H9 (cell line): Measurements from ENCODE around the gene CYSTM1. TPM values are rescaled to one million over a fixed set of nuclear protein-coding genes. Genes with fewer than 3 reads are reported as not detected.

Source experiments
- DNase-seq: peaks from one replicate; pipeline ENCODE4 v3.0.0-alpha.2; 2017
- H2AFZ ChIP-seq: one replicate; pipeline ENCODE4 v1.6.1; 2013; ENCODE audit warnings: mild to moderate bottlenecking, low read length, control low read depth, moderate library complexity
- H2AK5ac ChIP-seq: 2 replicates; pipeline ENCODE4 v1.6.1; 2013; ENCODE audit warnings: low read length, control low read depth, mixed read lengths; ENCODE audit not compliant: insufficient read length
- H2BK120ac ChIP-seq: one replicate; pipeline ENCODE4 v1.6.1; 2013; ENCODE audit warnings: low read depth, mild to moderate bottlenecking, low read length, control low read depth, inconsistent platforms; ENCODE audit not compliant: poor library complexity, severe bottlenecking
- H2BK12ac ChIP-seq: 2 replicates; pipeline ENCODE4 v1.6.1; 2013; ENCODE audit warnings: low read length, control low read depth, mixed read lengths, low read depth; ENCODE audit not compliant: insufficient read length
- H2BK15ac ChIP-seq: 2 replicates; pipeline ENCODE4 v1.6.1; 2013; ENCODE audit warnings: low read depth, low read length, control low read depth
- H2BK20ac ChIP-seq: one replicate; pipeline ENCODE4 v1.6.1; 2013; ENCODE audit warnings: low read depth, mild to moderate bottlenecking, low read length, control low read depth, inconsistent platforms; ENCODE audit not compliant: poor library complexity, severe bottlenecking
- H2BK5ac ChIP-seq: 2 replicates; pipeline ENCODE4 v1.6.1; 2013; ENCODE audit warnings: low read length, control low read depth, mixed read lengths; ENCODE audit not compliant: insufficient read length
- H3K14ac ChIP-seq: 2 replicates; pipeline ENCODE4 v1.6.1; 2013; ENCODE audit warnings: low read length, control low read depth; ENCODE audit not compliant: insufficient read depth
- H3K18ac ChIP-seq: 2 replicates; pipeline ENCODE4 v1.6.1; 2013; ENCODE audit warnings: low read depth, mild to moderate bottlenecking, mixed read lengths, low read length, control low read depth; ENCODE audit not compliant: insufficient read length
- H3K23ac ChIP-seq: 2 replicates; pipeline ENCODE4 v1.6.1; 2013; ENCODE audit warnings: low read length, control low read depth, mixed read lengths, low read depth; ENCODE audit not compliant: insufficient read length
- H3K23me2 ChIP-seq: 2 replicates; pipeline ENCODE4 v1.6.1; 2013; ENCODE audit warnings: low read depth, mild to moderate bottlenecking, mixed read lengths, low read length, control low read depth; ENCODE audit not compliant: insufficient read length, poor library complexity, severe bottlenecking
- H3K27ac ChIP-seq: 2 replicates; pipeline ENCODE4 v1.5.1; 2013; ENCODE audit warnings: low read length, control low read depth, mixed read lengths, low read depth; ENCODE audit not compliant: insufficient read length
- H3K27me3 ChIP-seq: 2 replicates; pipeline ENCODE4 v1.6.1; 2013; ENCODE audit warnings: low read length, control low read depth, inconsistent platforms; ENCODE audit not compliant: insufficient read depth
- H3K4ac ChIP-seq: 2 replicates; pipeline ENCODE4 v1.6.1; 2013; ENCODE audit warnings: low read depth, mild to moderate bottlenecking, control low read depth, inconsistent platforms, low read length, moderate library complexity
- H3K4me1 ChIP-seq: 2 replicates; pipeline ENCODE4 v1.6.1; 2013; ENCODE audit warnings: low read length, control low read depth, inconsistent platforms; ENCODE audit not compliant: insufficient read depth
- H3K4me2 ChIP-seq: 2 replicates; pipeline ENCODE4 v1.6.1; 2013; ENCODE audit warnings: low read length, control low read depth, mixed read lengths; ENCODE audit not compliant: insufficient read length, insufficient read depth
- H3K56ac ChIP-seq: 2 replicates; pipeline ENCODE4 v1.6.1; 2013; ENCODE audit warnings: low read depth, mild to moderate bottlenecking, mixed read lengths, low read length, control low read depth; ENCODE audit not compliant: insufficient read length
- H3K79me1 ChIP-seq: 2 replicates; pipeline ENCODE4 v1.6.1; 2013; ENCODE audit warnings: low read depth, mild to moderate bottlenecking, moderate library complexity, low read length, control low read depth, inconsistent platforms; ENCODE audit not compliant: insufficient read depth, poor library complexity, severe bottlenecking
- H3K79me2 ChIP-seq: 2 replicates; pipeline ENCODE4 v1.6.1; 2013; ENCODE audit warnings: low read length, control low read depth, inconsistent platforms; ENCODE audit not compliant: insufficient read depth
- H3K9ac ChIP-seq: 2 replicates; pipeline ENCODE4 v1.6.1; 2013; ENCODE audit warnings: low read length, control low read depth, mixed read lengths; ENCODE audit not compliant: insufficient read length; ENCODE audit errors: extremely low read depth
- H3K9me3 ChIP-seq: one replicate; pipeline ENCODE4 v1.6.1; 2013; ENCODE audit warnings: low read depth, low read length, inconsistent platforms; ENCODE audit not compliant: control insufficient read depth
- H3T11ph ChIP-seq: one replicate; pipeline ENCODE4 v1.6.1; 2013; ENCODE audit warnings: mild to moderate bottlenecking, low read length, control low read depth, inconsistent platforms
- H4K20me1 ChIP-seq: one replicate; pipeline ENCODE4 v1.6.1; 2013; ENCODE audit not compliant: control insufficient read depth, insufficient read length, insufficient read depth
- H4K5ac ChIP-seq: 2 replicates; pipeline ENCODE4 v1.6.1; 2013; ENCODE audit warnings: low read depth, mild to moderate bottlenecking, mixed read lengths, low read length, control low read depth; ENCODE audit not compliant: insufficient read length
- H4K8ac ChIP-seq: replicated peaks from 2 replicates; pipeline ENCODE4 v1.6.1; 2013; ENCODE audit warnings: low read length, control low read depth, mixed read lengths, low read depth; ENCODE audit not compliant: insufficient read length
- H4K91ac ChIP-seq: 2 replicates; pipeline ENCODE4 v1.6.1; 2013; ENCODE audit warnings: low read depth, mild to moderate bottlenecking, moderate library complexity, mixed read lengths, low read length, control low read depth; ENCODE audit not compliant: insufficient read length
- H3K27ac Mint-ChIP-seq, 3 experiments: 2 replicates in 2 of 3; 3 replicates in 1 of 3; pipeline ENCODE4 v1.8.0; 2020 to 2021; ENCODE audit warnings: mixed read lengths in 3 of 3, mild to moderate bottlenecking in 1 of 3, moderate library complexity in 1 of 3
- H3K27me3 Mint-ChIP-seq: 2 replicates; pipeline ENCODE4 v1.8.0; 2021; ENCODE audit warnings: low read depth, mild to moderate bottlenecking, moderate library complexity, mixed read lengths
- H3K36me3 Mint-ChIP-seq, 3 experiments: 2 replicates in 2 of 3; 3 replicates in 1 of 3; pipeline ENCODE4 v1.8.0; 2020 to 2021; ENCODE audit warnings: low read depth in 3 of 3, mixed read lengths in 3 of 3; ENCODE audit not compliant: insufficient read depth in 1 of 3
- H3K4me1 Mint-ChIP-seq, 2 experiments: 2 replicates each; pipeline ENCODE4 v1.8.0; 2020; ENCODE audit warnings: mixed read lengths in 2 of 2
- H3K4me3 Mint-ChIP-seq, 2 experiments: 2 replicates in 1 of 2; 3 replicates in 1 of 2; pipeline ENCODE4 v1.8.0; 2020 to 2021; ENCODE audit warnings: mild to moderate bottlenecking in 2 of 2, mixed read lengths in 2 of 2, moderate library complexity in 1 of 2
- H3K9me3 Mint-ChIP-seq, 2 experiments: 2 replicates in 1 of 2; 3 replicates in 1 of 2; pipeline ENCODE4 v1.8.0; 2020; ENCODE audit warnings: mild to moderate bottlenecking in 2 of 2, mixed read lengths in 2 of 2, moderate library complexity in 1 of 2
- WGBS: extraction: QIAGEN DNeasy Blood & Tissue Kit; methylation state at CpG from one replicate; pipeline ENCODE4 v1.1.7; 2013; ENCODE audit warnings: missing lambda C conversion rate, low lambda C conversion rate, mixed read lengths; ENCODE audit not compliant: insufficient read length; ENCODE audit errors: extremely low coverage; 5-methylcytosine and 5-hydroxymethylcytosine counted together
- total RNA-seq: library from RNA; stranded (reverse); gene quantifications from 2 replicates; pipeline ENCODE4 v1.2.1, GENCODE V29; 2021
- TF ChIP-seq, protein P1 (sequence below): fragments of 200-600 bp; sonication (generic); conservative IDR thresholded peaks from 3 replicates; pipeline ENCODE4 v1.8.0; 2021; ENCODE audit warnings: antibody characterized with exemption, mild to moderate bottlenecking

CYSTM1 gene
- total RNA-seq, 1 experiment from 2014 or later, result 20.6 TPM

GRCh38 chr5:140196115-140196814 lies 21.3 kb downstream of the CYSTM1 start:
- Mint-ChIP-seq H3K36me3 (peaks cover 0 to 5% (median 0%) of the 10 kb centered on the region in 3 experiments; a peak in 2 of 7 replicates), H3K4me3 (no peak overlapping the region), H3K27me3 (no peaks in the 10 kb centered on the region), H3K4me1 (peaks cover 17 to 18% of the 10 kb centered on the region in 2 experiments), H3K27ac (no peak overlapping the region), H3K9me3 (no peaks in the 10 kb centered on the region)
- no peak overlapping the region for H3K56ac ChIP-seq
- peaks cover 13% of the 10 kb centered on the region; the same call in 1 of the 2 replicates for H3K4me1 ChIP-seq
- no peak overlapping the region for H2BK15ac ChIP-seq
- H4K5ac ChIP-seq, result no peak overlapping the region
- no peaks in the 10 kb centered on the region for H4K20me1 ChIP-seq
- H4K91ac ChIP-seq, result no peak overlapping the region
- H3K79me1 ChIP-seq, result peaks cover 2% of the 10 kb centered on the region
- no peak overlapping the region for H3K4me2 ChIP-seq
- no peaks in the 10 kb centered on the region for H3K27me3 ChIP-seq
- H2BK12ac ChIP-seq, result no peak overlapping the region
- no peak overlapping the region for H3K18ac ChIP-seq
- no peaks in the 10 kb centered on the region for H3K9me3 ChIP-seq
- no peak overlapping the region for H2BK5ac ChIP-seq
- no peak overlapping the region for H2BK120ac ChIP-seq
- H3T11ph ChIP-seq, result no peak overlapping the region
- no peak overlapping the region for H2BK20ac ChIP-seq
- H4K8ac ChIP-seq, result no peak overlapping the region
- no peaks in the 10 kb centered on the region for H3K23me2 ChIP-seq
- TF ChIP-seq, protein P1, sequence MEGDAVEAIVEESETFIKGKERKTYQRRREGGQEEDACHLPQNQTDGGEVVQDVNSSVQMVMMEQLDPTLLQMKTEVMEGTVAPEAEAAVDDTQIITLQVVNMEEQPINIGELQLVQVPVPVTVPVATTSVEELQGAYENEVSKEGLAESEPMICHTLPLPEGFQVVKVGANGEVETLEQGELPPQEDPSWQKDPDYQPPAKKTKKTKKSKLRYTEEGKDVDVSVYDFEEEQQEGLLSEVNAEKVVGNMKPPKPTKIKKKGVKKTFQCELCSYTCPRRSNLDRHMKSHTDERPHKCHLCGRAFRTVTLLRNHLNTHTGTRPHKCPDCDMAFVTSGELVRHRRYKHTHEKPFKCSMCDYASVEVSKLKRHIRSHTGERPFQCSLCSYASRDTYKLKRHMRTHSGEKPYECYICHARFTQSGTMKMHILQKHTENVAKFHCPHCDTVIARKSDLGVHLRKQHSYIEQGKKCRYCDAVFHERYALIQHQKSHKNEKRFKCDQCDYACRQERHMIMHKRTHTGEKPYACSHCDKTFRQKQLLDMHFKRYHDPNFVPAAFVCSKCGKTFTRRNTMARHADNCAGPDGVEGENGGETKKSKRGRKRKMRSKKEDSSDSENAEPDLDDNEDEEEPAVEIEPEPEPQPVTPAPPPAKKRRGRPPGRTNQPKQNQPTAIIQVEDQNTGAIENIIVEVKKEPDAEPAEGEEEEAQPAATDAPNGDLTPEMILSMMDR, result no peak
- H3K4ac ChIP-seq, result no peak overlapping the region
- no peak overlapping the region for H3K9ac ChIP-seq
- no peak overlapping the region for H3K23ac ChIP-seq
- no peak overlapping the region for H3K14ac ChIP-seq
- DNase-seq, result no peak
- no peak overlapping the region for H2AK5ac ChIP-seq
- H3K27ac ChIP-seq, result no peak overlapping the region
- no peak overlapping the region for H2AFZ ChIP-seq
- H3K79me2 ChIP-seq, result no peaks in the 10 kb centered on the region
- WGBS, result no CpG with 5 or more reads among the region's 2 CpGs
